ENCODE measurements around the gene IDS.
"Not testable (repeated sequence)": the region's sequence is repeated elsewhere in the genome, so short reads cannot be mapped to it uniquely, and the experiment has no call there.

GRCh38 chrX:149503446-149503845 lies 1.7 kb downstream of the IDS start:
- TF ChIP-seq CTCF (IDR thresholded peaks at IDR 0.05; ENCODE audit: low read depth, low read length, poor library complexity, severe bottlenecking); EZH2phosphoT487 (IDR thresholded peaks at IDR 0.05; ENCODE audit: borderline replicate concordance, low read length): not testable (repeated sequence)
